ENCODE data around the gene DAPK3.

Gene DAPK3

DNA sequence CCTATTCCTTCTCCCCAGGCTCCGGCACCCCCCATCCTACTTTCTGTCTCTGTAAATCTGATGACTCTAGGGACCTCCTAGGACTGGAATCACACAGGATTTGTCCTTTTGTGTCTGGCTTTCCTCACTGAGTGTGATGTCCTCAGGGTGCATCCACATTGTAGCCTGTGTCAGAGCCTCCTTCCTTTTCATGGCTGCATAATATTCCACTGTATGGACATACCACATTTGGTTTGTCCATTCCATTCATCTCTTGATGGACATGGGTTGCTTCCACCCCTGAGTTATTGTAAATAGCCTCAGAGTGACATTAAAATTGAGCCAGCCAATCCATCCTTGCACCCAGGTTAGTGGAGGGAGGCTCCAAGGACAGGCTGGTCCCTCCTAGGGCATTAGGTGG is 60.8 kb downstream of the DAPK3 start:
- DNase-seq (ENCODE audit: low spot score): no peak

Measured in GM03348 (cell line).